Gastroesophageal sphincter (tissue), 3 donors: Measurements from ENCODE around the gene RIN2.

Experiments used
- CTCF ChIP-seq, 4 experiments: fragments of 200-600 bp in 2 of 4; fragments of 450-650 bp in 2 of 4; sonication (generic) in 1 of 4; IDR thresholded peaks; one replicate each; pipeline ENCODE4 v1.5.1; 2017 to 2019; ENCODE audit warnings: antibody characterized with exemption in 4 of 4, mild to moderate bottlenecking in 2 of 4, moderate library complexity in 2 of 4
- POLR2A ChIP-seq, 2 donors: fragments of 450-650 bp; IDR thresholded peaks; one replicate each; pipeline ENCODE4 v1.6.1; 2017; ENCODE audit warnings: antibody characterized with exemption in 2 of 2, mild to moderate bottlenecking in 2 of 2, moderate library complexity in 1 of 2
- POLR2AphosphoS5 ChIP-seq: sonication (generic); formaldehyde crosslinking; IDR thresholded peaks from one replicate; pipeline ENCODE4 v1.6.1; 2017; ENCODE audit warnings: antibody characterized with exemption

GRCh38 chr20:19713822-19714578 is 44.1 kb upstream of the RIN2 start:
- TF ChIP-seq CTCF (IDR thresholded peaks at IDR 0.05) = no peak
- TF ChIP-seq POLR2A (IDR thresholded peaks at IDR 0.05) = no peak
- no peak for TF ChIP-seq POLR2AphosphoS5
